Posterior vena cava (tissue), 2 donors: ENCODE measurements around the gene HPS1. TPM values are rescaled to one million over a fixed set of nuclear protein-coding genes. Genes with fewer than 3 reads are reported as not detected.

Source experiments
- DNase-seq: peaks from one replicate; pipeline ENCODE4 v3.0.0-alpha.2; 2020; ENCODE audit warnings: low spot score
- intact Hi-C, 2 donors: fragments of 100-400 bp; cut with DNase I; formaldehyde crosslinking; loops; one replicate each; pipeline versions ENCODE4 v1.14.1 to v1.14.2; 2022 to 2023
- microRNA-seq, 2 donors: library from miRNA; unstranded; fragments of <30 nt; microRNA quantifications; one replicate each; pipeline ENCODE4 v1.2.0, GENCODE V29; 2020 to 2021; ENCODE audit warnings: borderline microRNAs expressed in 2 of 2
- total RNA-seq, 2 donors: library from RNA; stranded (reverse); fragmentation: NEBNext Ultra II Directional; extraction: Animal tissue kit (Norgen Biotek cat#: 25700); gene quantifications; one replicate each; pipeline ENCODE4 v1.2.1, GENCODE V29; 2021
- donor health status: DM: yes; HTN: yes; CAD: no.
- donor health status: DM: yes; HTN: yes; CAD: no.

HPS1 gene
- total RNA-seq, 2 donors from 2014 or later, result 53.2 to 60.8 TPM

DNA sequence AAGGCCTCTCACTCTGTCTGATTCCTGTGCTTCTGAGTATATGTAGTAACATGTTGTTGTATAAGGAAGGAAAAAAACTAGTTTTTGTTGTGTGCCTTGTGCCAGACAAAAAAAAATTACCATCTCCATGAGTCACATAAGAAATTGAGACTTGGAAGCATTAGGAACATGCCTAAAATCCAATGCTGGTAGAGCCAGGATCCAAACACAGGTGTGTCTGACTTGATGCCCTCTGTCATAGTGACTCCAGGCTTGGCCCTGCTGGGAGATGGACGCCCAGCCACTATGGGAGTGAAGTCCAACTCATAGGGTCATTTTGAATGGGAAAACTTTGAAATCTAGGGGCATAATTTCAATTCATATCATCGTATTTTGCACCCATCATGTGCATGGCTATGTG, 69.7 kb downstream of the HPS1 start:
- intact Hi-C loops, result loop anchor here in 1 of 2 donors (5.0 kb wide), 1 partner anchor 1130 kb away; no protein-coding TSS in a partner anchor

DNA sequence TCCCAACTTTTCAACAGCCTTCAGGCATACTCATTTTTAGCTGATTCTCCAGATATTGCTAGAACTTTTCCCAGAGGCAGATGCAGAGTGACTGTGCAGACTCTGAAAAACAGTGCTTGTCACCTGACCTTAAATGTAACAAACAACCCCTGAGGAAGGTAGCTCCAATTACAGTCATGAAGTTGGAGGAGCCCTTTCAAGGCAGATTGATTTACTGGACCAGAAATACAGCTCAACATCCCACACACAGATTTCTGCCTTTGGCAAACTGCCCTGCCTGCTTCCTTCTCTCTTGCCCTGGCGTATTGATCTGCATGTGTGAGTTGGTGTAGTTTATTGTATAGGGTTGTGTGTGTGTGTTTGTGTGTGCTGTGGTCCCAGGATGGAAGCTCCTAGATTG, 70.2 kb downstream of the HPS1 start:
- intact Hi-C loops, result loop anchor here in 1 of 2 donors (5.0 kb wide), 1 partner anchor 1131 kb away; no protein-coding TSS in a partner anchor
- no peak for DNase-seq

More for the DNA sequence above, 69.7 kb downstream of the HPS1 start:
- DNase-seq, result no peak

DNA sequence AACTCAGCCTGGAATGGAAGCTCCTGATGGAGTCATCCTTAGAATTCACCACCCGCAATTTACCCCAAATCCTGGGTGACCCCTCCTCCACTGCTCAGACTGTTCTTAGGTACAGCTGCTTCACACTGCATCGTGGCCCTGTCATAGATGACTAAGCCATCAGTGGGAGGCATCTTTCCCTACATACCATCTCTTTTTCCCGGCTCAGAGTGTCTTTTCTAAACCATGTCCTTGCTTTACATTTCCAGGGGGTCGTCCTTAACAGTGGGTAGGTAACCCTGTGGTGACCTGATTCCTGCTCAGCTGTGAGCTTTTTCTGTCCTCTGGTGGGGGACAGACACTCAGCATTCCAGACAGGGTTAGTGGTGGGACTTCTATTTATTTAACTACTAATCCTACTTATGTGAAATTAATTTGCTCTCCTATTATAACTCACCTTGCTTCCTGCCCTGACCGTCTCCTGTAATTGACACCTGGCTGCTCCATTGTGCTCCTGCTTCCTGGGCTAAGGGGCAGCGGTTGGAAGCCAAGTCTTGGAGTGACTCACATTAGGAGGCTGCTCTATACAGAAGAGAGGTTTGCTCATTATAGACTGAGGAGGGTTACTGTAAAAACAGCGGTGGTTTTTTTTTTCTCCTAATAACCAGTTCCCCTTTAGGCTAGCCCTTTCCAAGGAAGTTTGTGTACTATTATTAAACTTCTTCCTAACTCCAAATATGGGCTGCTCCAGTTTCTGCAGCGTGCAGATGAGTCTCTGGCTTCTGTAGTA, 72.3 kb downstream of the HPS1 start:
- intact Hi-C loops, result no loop called here
- DNase-seq, result no peak

GRCh38 chr10:98373260-98374040, 73.3 kb downstream of the HPS1 start:
- intact Hi-C loops, result no loop called here
- no peak for DNase-seq

- intact Hi-C loops, result no loop called here
These were observed 75.6 kb downstream of the HPS1 start for GRCh38 chr10:98370831-98371820.

DNA sequence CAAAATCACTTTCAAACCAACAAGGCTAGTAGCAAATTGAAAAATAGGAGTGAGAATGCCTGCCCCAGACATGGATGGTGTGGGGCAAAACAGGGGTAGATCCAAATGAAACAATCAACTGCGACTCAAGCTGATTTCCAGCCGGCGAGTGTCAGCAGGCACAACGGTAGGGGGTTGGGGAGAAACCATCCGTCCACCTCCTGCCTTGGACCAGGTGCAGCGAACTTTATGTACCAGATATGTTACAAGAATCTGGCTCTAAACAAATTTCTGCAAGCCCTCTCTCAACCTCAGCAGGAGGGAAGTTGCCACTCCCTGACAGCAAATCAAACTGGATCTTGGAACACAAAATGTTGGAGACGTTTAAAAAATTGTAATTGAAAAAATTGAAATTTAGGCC, 76.9 kb downstream of the HPS1 start:
- intact Hi-C loops, result no loop called here
- DNase-seq, result no peak

More at GRCh38 chr10:98370831-98371820, 75.6 kb downstream of the HPS1 start:
- no peak for DNase-seq

DNA sequence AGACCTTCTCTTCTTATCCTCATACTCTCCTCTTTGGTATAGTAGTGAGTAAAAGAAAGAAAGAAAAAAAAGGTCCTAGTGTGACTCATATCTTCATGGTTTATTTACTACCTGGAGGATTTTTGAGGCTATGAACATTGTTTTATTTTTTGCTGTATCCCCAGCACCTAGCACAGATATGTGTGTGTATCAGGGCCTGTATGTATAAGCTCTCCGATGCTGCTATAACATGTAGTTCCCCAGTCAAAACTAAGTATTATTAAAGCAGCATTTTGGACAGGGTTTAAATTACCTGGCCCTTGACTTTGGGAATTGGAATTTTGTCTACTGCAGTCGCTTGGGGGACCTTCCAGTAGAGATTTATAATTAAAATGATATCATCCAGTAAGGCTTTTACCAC, 78.1 kb downstream of the HPS1 start:
- no peak for DNase-seq
- intact Hi-C loops, result no loop called here

- intact Hi-C loops, result no loop called here
- DNase-seq, result no peak
These were observed 78.9 kb downstream of the HPS1 start for GRCh38 chr10:98367604-98368451.

Small RNA genes within 50 kb of the gene (microRNA-seq; reads per million reads assigned to microRNA genes)
- 105 to 125 reads per million in 2 donors for gene MIR1287
- gene MIR4685, result 0 to 3.4 reads per million in 2 donors

Other genes with a start within 250 kb of the HPS1 start
- 10 to 100 TPM in 1 of 2 donors, 1 to 10 TPM in 1; 7.6 to 10.9 TPM for gene LOXL4, start 178.7 kb downstream of the HPS1 start, total RNA-seq
- 1 to 10 TPM; 7.0 to 9.6 TPM for gene PYROXD2, start 31.8 kb downstream of the HPS1 start, total RNA-seq